A549 (cell line): ENCODE data around the gene MEGF6.

Experiments
- CTCF ChIP-seq: fragments of >200 bp; sonication (Bioruptor Twin); formaldehyde crosslinking; IDR thresholded peaks from 3 replicates; pipeline ENCODE4 v1.5.1; 2016
- PHF8 ChIP-seq: fragments of 200-600 bp; sonication (generic); IDR thresholded peaks from 2 replicates; pipeline ENCODE4 v1.6.1; 2016; ENCODE audit warnings: low read depth, mild to moderate bottlenecking, antibody characterized with exemption, moderate library complexity, borderline replicate concordance

GRCh38 chr1:3506943-3507342, 104.4 kb downstream of the MEGF6 start:
- TF ChIP-seq CTCF (no peak), PHF8 (no peak)
